CD4-positive, alpha-beta T cell treated with Interleukin-6 at 100 ng/mL for 8 hours (primary cell): ENCODE measurements around the gene MICU2.

Source experiments
- DNase-seq: peaks from one replicate; pipeline ENCODE4 v3.0.0-alpha.2; 2020; ENCODE audit warnings: mixed read lengths, low spot score

The MICU2 gene

GRCh38 chr13:21483748-21484147 is 120.2 kb downstream of the MICU2 start:
- no peak for DNase-seq

GRCh38 chr13:21481359-21481758 is 122.6 kb downstream of the MICU2 start:
- DNase-seq, result no peak

GRCh38 chr13:21478881-21479808 is 124.8 kb downstream of the MICU2 start:
- peak; percentile 67 for DNase-seq

GRCh38 chr13:21476893-21477472 is 127.0 kb downstream of the MICU2 start:
- DNase-seq, result peak; percentile 78

GRCh38 chr13:21475115-21475514 is 128.9 kb downstream of the MICU2 start:
- no peak for DNase-seq

GRCh38 chr13:21470785-21471184 is 133.2 kb downstream of the MICU2 start:
- DNase-seq, result no peak

- no peak for DNase-seq
Measured at GRCh38 chr13:21466527-21466926, 137.4 kb downstream of the MICU2 start.

- DNase-seq, result no peak
Measured at GRCh38 chr13:21465710-21466160, 138.2 kb downstream of the MICU2 start.

GRCh38 chr13:21463424-21463823 is 140.5 kb downstream of the MICU2 start:
- DNase-seq, result no peak

- DNase-seq, result no peak
Measured at GRCh38 chr13:21461131-21461530, 142.8 kb downstream of the MICU2 start.

- DNase-seq, result peak; percentile 86
Measured at GRCh38 chr13:21458813-21459701, 144.9 kb downstream of the MICU2 start, which contains the start of gene ZDHHC20. Gene ZDHHC20, minus strand, starts transcription at chr13:21459303. Its CDS starts 132 bp downstream, at chr13:21459171.

GRCh38 chr13:21458451-21458812 is 145.5 kb downstream of the MICU2 start:
- peak; percentile 33 for DNase-seq

- DNase-seq, result no peak
Measured at GRCh38 chr13:21453387-21454081, 150.4 kb downstream of the MICU2 start.

GRCh38 chr13:21450936-21451335 is 153.0 kb downstream of the MICU2 start:
- no peak for DNase-seq

GRCh38 chr13:21446656-21447055 is 157.3 kb downstream of the MICU2 start:
- DNase-seq, result no peak

- DNase-seq, result no peak
Measured at GRCh38 chr13:21445759-21446158, 158.2 kb downstream of the MICU2 start.

GRCh38 chr13:21443171-21443570 is 160.8 kb downstream of the MICU2 start:
- DNase-seq, result no peak
